Kidney epithelial cell (primary cell): ENCODE measurements around the gene LCE3E. TPM values are rescaled to one million over a fixed set of nuclear protein-coding genes. Genes with fewer than 3 reads are reported as not detected.
A peak's percentile ranks its signal among the peaks of the same experiment; 100 is the strongest.

Source experiments
- DNase-seq: peaks from one replicate; pipeline ENCODE4 v3.0.0-alpha.2; 2010; ENCODE audit warnings: low read depth
- H3K27me3 ChIP-seq: 2 replicates; pipeline ENCODE4 v1.6.0; 2011; ENCODE audit warnings: low read length; ENCODE audit not compliant: control insufficient read depth, insufficient read depth
- H3K36me3 ChIP-seq: 2 replicates; pipeline ENCODE4 v1.5.1; 2011; ENCODE audit warnings: low read length; ENCODE audit not compliant: control insufficient read depth, insufficient read depth
- H3K4me3 ChIP-seq: 2 replicates; pipeline ENCODE4 v1.5.1; 2011; ENCODE audit warnings: low read depth, mild to moderate bottlenecking, control low read depth, low read length
- CTCF ChIP-seq: IDR thresholded peaks from 2 replicates; pipeline ENCODE4 v1.5.1; 2011; ENCODE audit warnings: mild to moderate bottlenecking, moderate library complexity, low read length, control low read depth, inconsistent platforms; ENCODE audit not compliant: insufficient read depth, poor library complexity, severe bottlenecking
- total RNA-seq: library from RNA; depleted of rRNA; stranded (reverse); fragments of >200 nt; gene quantifications from 2 replicates; pipeline ENCODE4 v1.2.3, GENCODE V29; 2015

LCE3E gene
- total RNA-seq, 1 donor from 2014 or later: not detected

- peak; percentile 2 for TF ChIP-seq CTCF
These were observed 22.8 kb downstream of the LCE3E start for GRCh38 chr1:152543820-152544219.

DNA sequence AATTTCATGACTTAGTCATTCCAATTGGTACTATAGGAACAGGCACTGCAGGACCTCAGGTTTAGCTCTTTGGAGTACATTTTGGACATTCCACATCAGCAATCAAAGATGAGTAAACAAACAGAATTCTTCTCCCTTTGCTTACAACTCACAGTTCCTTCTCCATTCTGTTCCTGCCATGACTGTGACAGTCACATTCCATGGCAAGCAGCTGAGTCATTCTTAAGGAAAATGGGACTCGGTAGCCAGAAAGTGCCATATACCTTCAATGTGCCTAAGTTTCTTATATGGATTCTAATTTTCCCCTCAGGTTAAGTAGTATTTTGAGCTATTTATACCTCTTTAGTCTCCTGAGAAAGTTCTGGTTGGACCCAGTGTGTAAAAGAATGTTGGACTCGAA, 26.7 kb downstream of the LCE3E start:
- no peak for TF ChIP-seq CTCF
- Histone ChIP-seq H3K27me3 (peaks cover 2% of the 10 kb centered on the region), H3K36me3 (no peaks in the 10 kb centered on the region), H3K4me3 (no peak overlapping the region)
- no peak for DNase-seq

More at GRCh38 chr1:152543820-152544219, 22.8 kb downstream of the LCE3E start:
- no peak overlapping the region for H3K4me3 ChIP-seq
- H3K36me3 ChIP-seq: no peaks in the 10 kb centered on the region
- no peak for DNase-seq
- H3K27me3 ChIP-seq: no peaks in the 10 kb centered on the region

DNA sequence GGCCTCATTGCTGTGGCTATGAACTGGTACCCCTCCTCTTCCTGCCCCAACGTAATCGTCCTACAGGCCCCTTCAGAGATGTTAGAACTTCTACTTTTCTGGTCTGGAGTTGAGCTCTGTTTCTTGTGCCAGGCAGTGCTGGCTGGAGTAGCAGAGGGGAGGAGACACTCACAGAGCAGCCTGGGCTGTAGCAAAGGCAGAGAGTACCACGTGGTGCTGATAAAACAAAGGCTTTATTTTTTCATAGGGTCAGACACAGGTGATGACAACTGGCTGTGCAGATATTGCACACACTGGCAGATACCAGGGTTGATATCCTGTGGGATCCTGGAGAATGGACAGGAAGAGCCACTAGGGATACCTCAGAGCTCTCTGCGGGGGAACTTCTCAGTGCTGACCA, 29.1 kb downstream of the LCE3E start:
- Histone ChIP-seq H3K27me3 (peaks cover 2% of the 10 kb centered on the region), H3K4me3 (no peak overlapping the region), H3K36me3 (no peaks in the 10 kb centered on the region)
- no peak for DNase-seq
- TF ChIP-seq CTCF: no peak

DNA sequence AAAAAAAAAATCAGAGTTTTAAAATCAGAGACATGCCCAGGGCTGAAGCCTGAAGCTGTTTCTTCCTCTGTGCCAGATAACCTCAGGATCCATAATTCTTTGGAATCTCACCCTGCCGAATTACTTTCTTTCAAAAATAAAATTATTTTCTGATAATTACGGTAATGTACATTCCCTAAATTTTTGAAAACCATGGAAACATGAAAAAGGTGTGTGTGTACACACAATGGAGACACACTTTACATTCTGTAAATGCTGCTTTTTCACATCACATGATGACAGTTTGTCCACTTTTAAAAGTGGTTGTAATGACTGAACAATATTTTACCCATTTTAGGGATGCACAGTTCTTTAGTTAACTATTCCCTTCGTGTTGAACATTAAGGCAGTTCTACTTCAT, 30.8 kb downstream of the LCE3E start:
- DNase-seq: no peak
- no peaks in the 10 kb centered on the region for H3K36me3 ChIP-seq
- peaks cover 2% of the 10 kb centered on the region for H3K27me3 ChIP-seq
- no peak overlapping the region for H3K4me3 ChIP-seq
- no peak for TF ChIP-seq CTCF

- peak; percentile 87 for TF ChIP-seq CTCF
- H3K27me3 ChIP-seq: peaks cover 2% of the 10 kb centered on the region
- DNase-seq: peak; percentile 4
- no peaks in the 10 kb centered on the region for H3K36me3 ChIP-seq
- no peak overlapping the region for H3K4me3 ChIP-seq
These were observed 33.1 kb downstream of the LCE3E start for GRCh38 chr1:152533327-152533938.

DNA sequence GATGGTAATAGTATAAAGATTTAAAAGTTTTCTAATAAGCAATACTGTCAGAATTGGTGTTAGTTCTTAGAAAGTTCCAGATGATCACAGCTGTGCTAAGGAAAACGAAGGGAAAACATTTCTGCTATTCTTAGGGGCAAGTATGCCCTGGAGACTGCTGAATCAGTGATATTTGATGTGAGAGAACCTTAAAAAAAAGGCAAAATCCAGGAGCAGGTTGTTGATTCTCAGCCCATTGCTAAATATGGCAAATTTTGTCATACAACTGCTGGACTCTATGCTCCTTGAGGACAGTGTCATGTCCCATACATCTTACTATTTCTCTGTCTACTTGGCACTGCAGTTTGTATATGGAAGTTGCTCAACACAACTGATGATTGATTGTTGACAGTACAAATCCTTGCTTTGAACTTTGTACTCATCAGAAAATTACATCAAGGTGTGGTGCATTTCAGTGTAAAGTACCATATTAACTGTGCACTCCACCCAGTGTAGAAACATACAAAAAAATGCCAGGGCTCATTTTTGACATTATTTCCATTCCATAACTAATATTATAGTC, 41.4 kb downstream of the LCE3E start:
- no peaks in the 10 kb centered on the region for H3K27me3 ChIP-seq
- no peaks in the 10 kb centered on the region for H3K36me3 ChIP-seq
- no peak for DNase-seq
- TF ChIP-seq CTCF: no peak
- no peak overlapping the region for H3K4me3 ChIP-seq
